Measurements from ENCODE around the gene GDF10.

Gene GDF10

GRCh38 chr10:47316131-47316530 lies 16.1 kb downstream of the GDF10 start:
- Histone ChIP-seq H2AFZ (ENCODE audit: low read depth, low read length) (no peak overlapping the region), H3K9me3 (ENCODE audit: low read length) (no peaks in the 10 kb centered on the region), H3K27me3 (ENCODE audit: insufficient read depth, low read length) (no peaks in the 10 kb centered on the region), H3K4me3 (ENCODE audit: low read length) (no peak overlapping the region), H3K4me1 (ENCODE audit: insufficient read depth, low read length) (peaks cover 8% of the 10 kb centered on the region), H3K36me3 (ENCODE audit: insufficient read depth, low read length) (no peaks in the 10 kb centered on the region)

- no peak overlapping the region for H3K4me3 ChIP-seq (ENCODE audit: low read length)
- peaks cover 8% of the 10 kb centered on the region for H3K4me1 ChIP-seq (ENCODE audit: insufficient read depth, low read length)
- no peaks in the 10 kb centered on the region for H3K27me3 ChIP-seq (ENCODE audit: insufficient read depth, low read length)
- no peaks in the 10 kb centered on the region for H3K36me3 ChIP-seq (ENCODE audit: insufficient read depth, low read length)
- H2AFZ ChIP-seq (ENCODE audit: low read depth, low read length) = no peak overlapping the region
- H3K9me3 ChIP-seq (ENCODE audit: low read length) = no peaks in the 10 kb centered on the region
These were observed 17.3 kb downstream of the GDF10 start for GRCh38 chr10:47317251-47317650.

DNA sequence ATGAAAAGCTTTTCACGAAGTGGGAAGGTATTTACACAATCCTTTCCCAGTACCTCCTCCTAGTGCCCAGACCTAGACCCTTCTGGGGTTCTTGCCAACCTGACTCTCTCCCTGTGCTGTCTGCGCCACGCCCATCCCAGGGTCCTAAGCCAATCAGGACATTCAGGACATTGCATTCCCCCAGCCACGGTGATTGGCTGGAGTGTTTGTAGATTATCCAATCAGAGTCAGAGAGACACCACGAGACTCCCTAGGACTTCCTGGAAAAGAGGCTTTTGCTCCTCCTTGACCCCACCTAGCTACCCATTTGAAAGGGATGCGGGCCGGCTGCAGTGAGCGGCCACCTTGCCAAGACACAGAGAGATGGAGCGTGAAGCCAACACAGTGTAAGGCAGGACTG lies 18.7 kb downstream of the GDF10 start:
- H3K27me3 ChIP-seq (ENCODE audit: insufficient read depth, low read length) = no peaks in the 10 kb centered on the region
- no peak overlapping the region for H2AFZ ChIP-seq (ENCODE audit: low read depth, low read length)
- no peak overlapping the region for H3K4me3 ChIP-seq (ENCODE audit: low read length)
- H3K36me3 ChIP-seq (ENCODE audit: insufficient read depth, low read length) = no peaks in the 10 kb centered on the region
- H3K9me3 ChIP-seq (ENCODE audit: low read length) = no peaks in the 10 kb centered on the region
- H3K4me1 ChIP-seq (ENCODE audit: insufficient read depth, low read length) = peaks cover 8% of the 10 kb centered on the region

- Histone ChIP-seq H3K9me3 (ENCODE audit: low read length) (no peaks in the 10 kb centered on the region), H2AFZ (ENCODE audit: low read depth, low read length) (no peak overlapping the region), H3K4me3 (ENCODE audit: low read length) (no peak overlapping the region), H3K27me3 (ENCODE audit: insufficient read depth, low read length) (no peaks in the 10 kb centered on the region), H3K4me1 (ENCODE audit: insufficient read depth, low read length) (peaks cover 8% of the 10 kb centered on the region), H3K36me3 (ENCODE audit: insufficient read depth, low read length) (no peaks in the 10 kb centered on the region)
These were observed 19.8 kb downstream of the GDF10 start for GRCh38 chr10:47319784-47320183.

GRCh38 chr10:47320812-47321211 lies 20.8 kb downstream of the GDF10 start:
- Histone ChIP-seq H3K27me3 (ENCODE audit: insufficient read depth, low read length) (no peaks in the 10 kb centered on the region), H3K4me1 (ENCODE audit: insufficient read depth, low read length) (peaks cover 8% of the 10 kb centered on the region), H3K9me3 (ENCODE audit: low read length) (no peaks in the 10 kb centered on the region), H3K36me3 (ENCODE audit: insufficient read depth, low read length) (no peaks in the 10 kb centered on the region), H3K4me3 (ENCODE audit: low read length) (no peak overlapping the region), H2AFZ (ENCODE audit: low read depth, low read length) (no peak overlapping the region)

- Histone ChIP-seq H2AFZ (ENCODE audit: low read depth, low read length) (no peak overlapping the region), H3K36me3 (ENCODE audit: insufficient read depth, low read length) (no peaks in the 10 kb centered on the region), H3K4me1 (ENCODE audit: insufficient read depth, low read length) (peaks cover 6% of the 10 kb centered on the region), H3K9me3 (ENCODE audit: low read length) (no peaks in the 10 kb centered on the region), H3K27me3 (ENCODE audit: insufficient read depth, low read length) (no peaks in the 10 kb centered on the region), H3K4me3 (ENCODE audit: low read length) (no peak overlapping the region)
These were observed 21.7 kb downstream of the GDF10 start for GRCh38 chr10:47321521-47322195.

DNA sequence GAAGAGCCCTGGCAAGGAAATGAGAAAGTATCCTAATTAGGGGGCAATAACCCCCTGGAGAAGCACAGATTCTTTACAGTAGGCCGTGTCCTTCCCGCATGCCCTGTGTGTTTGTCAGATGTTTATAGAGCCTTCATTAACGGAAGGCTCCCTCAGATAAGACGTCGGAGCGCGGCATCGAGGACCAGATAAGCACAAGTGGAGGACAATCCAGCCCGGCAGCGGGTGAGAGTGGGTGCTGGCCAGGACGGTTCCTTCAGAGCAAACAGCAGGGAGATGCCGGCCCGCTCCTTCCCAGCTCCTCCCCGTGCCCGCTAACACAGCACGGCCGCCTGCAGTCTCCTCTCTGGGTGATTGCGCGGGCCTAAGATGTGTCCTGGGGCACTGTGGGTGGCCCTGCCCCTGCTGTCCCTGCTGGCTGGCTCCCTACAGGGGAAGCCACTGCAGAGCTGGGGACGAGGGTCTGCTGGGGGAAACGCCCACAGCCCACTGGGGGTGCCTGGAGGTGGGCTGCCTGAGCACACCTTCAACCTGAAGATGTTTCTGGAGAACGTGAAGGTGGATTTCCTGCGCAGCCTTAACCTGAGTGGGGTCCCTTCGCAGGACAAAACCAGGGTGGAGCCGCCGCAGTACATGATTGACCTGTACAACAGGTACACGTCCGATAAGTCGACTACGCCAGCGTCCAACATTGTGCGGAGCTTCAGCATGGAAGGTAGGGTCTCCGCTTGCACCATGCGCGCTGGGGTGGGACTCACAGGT lies 22.5 kb downstream of the GDF10 start, which contains the start of gene GDF2:
Gene GDF2, plus strand, starts transcription at position 155 of the 762 bp plus-strand sequence. Its CDS starts 215 bp downstream, at position 370.
- no peak within 1 kb of the TSS for H3K4me3 ChIP-seq (ENCODE audit: low read length)
- H3K27me3 ChIP-seq (ENCODE audit: insufficient read depth, low read length) = no peaks in the 10 kb centered on the region
- H3K9me3 ChIP-seq (ENCODE audit: low read length) = no peaks in the 10 kb centered on the region
- no peaks in the 10 kb centered on the region for H3K4me1 ChIP-seq (ENCODE audit: insufficient read depth, low read length)
- H3K36me3 ChIP-seq (ENCODE audit: insufficient read depth, low read length) = no peaks in the 10 kb centered on the region
- H2AFZ ChIP-seq (ENCODE audit: low read depth, low read length) = no peak within 1 kb of the TSS

DNA sequence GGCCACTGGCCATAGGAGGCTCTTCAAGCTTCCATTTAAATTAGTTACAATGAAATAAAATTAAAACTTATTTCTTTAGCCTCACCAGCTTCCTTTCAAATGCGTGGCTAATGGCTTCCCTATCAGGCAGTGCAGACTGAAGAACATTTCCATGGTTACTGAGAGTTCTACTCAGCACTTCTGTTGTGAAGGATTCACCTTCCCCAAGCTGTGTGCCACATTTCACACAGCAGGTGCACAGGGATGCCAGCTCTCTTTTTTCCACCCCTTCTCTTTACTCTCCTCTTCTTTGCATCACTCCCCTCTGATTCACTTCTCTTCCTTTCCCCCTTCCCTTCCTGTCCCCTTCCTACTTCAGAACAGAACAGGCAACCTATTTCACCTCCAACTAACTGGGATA lies 23.1 kb downstream of the GDF10 start:
- Histone ChIP-seq H3K4me1 (ENCODE audit: insufficient read depth, low read length) (no peaks in the 10 kb centered on the region), H3K36me3 (ENCODE audit: insufficient read depth, low read length) (no peaks in the 10 kb centered on the region), H3K27me3 (ENCODE audit: insufficient read depth, low read length) (no peaks in the 10 kb centered on the region), H3K4me3 (ENCODE audit: low read length) (no peak overlapping the region), H2AFZ (ENCODE audit: low read depth, low read length) (no peak overlapping the region), H3K9me3 (ENCODE audit: low read length) (no peaks in the 10 kb centered on the region)

DNA sequence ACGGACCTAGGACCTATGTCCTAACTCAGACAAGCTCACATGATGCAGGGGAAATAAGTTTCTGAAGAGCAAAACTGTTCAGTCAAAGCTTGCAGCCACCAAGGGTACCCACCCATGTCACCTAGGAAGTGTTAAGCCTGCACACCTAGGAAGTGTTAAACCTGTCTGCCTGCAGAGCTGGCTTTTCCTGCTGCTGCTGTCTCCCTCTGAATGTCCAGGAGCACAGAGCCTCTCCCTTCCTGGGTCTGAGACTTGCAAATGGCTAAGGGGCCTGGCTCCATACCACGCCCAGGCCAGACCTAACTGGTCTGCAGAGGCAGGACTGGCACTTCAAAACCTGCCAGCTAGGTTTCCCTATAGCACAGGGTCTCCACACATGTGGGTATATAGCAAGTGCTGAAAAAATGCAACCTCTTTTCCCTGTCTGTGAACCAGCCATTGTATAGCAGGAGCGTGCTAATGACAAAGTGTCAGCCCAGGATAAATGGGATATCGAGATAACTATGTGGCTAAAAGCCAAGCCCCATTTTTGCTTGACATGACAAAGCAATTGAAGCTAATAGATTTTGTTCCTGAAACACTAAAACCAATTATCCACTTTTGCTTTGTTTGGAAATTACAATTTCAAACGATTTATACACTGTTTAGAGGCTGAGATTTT lies 23.8 kb downstream of the GDF10 start:
- H3K4me1 ChIP-seq (ENCODE audit: insufficient read depth, low read length) = no peaks in the 10 kb centered on the region
- no peak overlapping the region for H3K4me3 ChIP-seq (ENCODE audit: low read length)
- H3K36me3 ChIP-seq (ENCODE audit: insufficient read depth, low read length) = no peaks in the 10 kb centered on the region
- H3K27me3 ChIP-seq (ENCODE audit: insufficient read depth, low read length) = no peaks in the 10 kb centered on the region
- no peaks in the 10 kb centered on the region for H3K9me3 ChIP-seq (ENCODE audit: low read length)
- no peak overlapping the region for H2AFZ ChIP-seq (ENCODE audit: low read depth, low read length)

- Histone ChIP-seq H3K27me3 (ENCODE audit: insufficient read depth, low read length) (no peaks in the 10 kb centered on the region), H3K4me1 (ENCODE audit: insufficient read depth, low read length) (no peaks in the 10 kb centered on the region), H2AFZ (ENCODE audit: low read depth, low read length) (no peak overlapping the region), H3K36me3 (ENCODE audit: insufficient read depth, low read length) (no peaks in the 10 kb centered on the region), H3K9me3 (ENCODE audit: low read length) (no peaks in the 10 kb centered on the region), H3K4me3 (ENCODE audit: low read length) (no peak overlapping the region)
These were observed 25.6 kb downstream of the GDF10 start for GRCh38 chr10:47325303-47326291.

DNA sequence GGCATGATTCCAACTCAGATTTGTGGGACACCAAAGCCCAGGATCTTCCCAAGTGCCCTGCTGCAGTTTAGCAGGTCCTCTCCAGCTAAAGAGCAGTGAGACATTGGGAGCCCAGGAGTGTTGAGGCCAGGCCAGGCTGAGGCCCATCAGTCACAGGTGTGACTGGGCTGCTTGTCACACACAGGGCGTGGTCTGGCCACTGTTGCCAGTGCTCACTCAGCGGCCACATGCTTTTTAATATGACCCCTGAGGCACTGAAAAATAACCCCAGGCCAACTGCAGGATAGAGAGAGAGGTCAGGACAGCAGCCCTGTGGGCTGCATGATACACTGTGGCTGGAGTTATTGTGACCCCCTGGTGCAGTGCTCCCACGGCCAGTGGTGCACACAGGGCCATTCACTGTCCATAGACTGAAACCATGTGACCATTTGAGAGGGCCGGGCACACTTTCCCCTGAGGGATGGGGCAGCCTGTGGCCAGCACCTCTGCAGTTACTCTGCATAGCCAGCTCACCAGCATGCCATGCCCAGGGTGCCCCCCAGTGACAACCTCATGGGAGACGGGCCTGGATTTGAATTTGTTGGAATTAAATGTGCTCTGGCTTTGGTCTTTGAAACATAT lies 26.4 kb downstream of the GDF10 start:
- Histone ChIP-seq H2AFZ (ENCODE audit: low read depth, low read length) (no peak overlapping the region), H3K36me3 (ENCODE audit: insufficient read depth, low read length) (no peaks in the 10 kb centered on the region), H3K9me3 (ENCODE audit: low read length) (no peaks in the 10 kb centered on the region), H3K4me1 (ENCODE audit: insufficient read depth, low read length) (no peaks in the 10 kb centered on the region), H3K4me3 (ENCODE audit: low read length) (no peak overlapping the region), H3K27me3 (ENCODE audit: insufficient read depth, low read length) (no peaks in the 10 kb centered on the region)

DNA sequence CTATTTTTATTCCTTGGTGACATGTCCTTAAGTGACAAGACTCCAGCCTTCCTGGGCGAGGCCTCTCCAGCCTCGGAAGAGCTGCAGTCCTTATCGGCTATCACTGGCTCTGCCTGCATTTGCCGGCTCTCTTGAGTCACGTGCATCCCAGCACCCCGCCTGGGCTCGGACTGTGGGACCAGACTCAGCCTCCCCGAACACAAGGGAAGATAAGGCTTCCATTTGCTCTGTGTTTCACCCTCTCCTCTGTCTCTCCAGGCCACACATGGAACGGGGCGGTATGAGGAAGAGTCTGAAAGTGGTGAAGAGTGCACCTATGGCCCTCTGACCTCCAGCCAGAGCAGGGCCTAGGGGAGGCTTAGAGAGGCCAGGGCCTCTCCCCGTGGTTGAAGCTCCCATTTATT lies 26.9 kb downstream of the GDF10 start:
- Histone ChIP-seq H3K4me1 (ENCODE audit: insufficient read depth, low read length) (no peaks in the 10 kb centered on the region), H3K9me3 (ENCODE audit: low read length) (no peaks in the 10 kb centered on the region), H3K4me3 (ENCODE audit: low read length) (no peak overlapping the region), H3K36me3 (ENCODE audit: insufficient read depth, low read length) (no peaks in the 10 kb centered on the region), H2AFZ (ENCODE audit: low read depth, low read length) (no peak overlapping the region), H3K27me3 (ENCODE audit: insufficient read depth, low read length) (no peaks in the 10 kb centered on the region)
